ENCODE data around the gene C1orf226. TPM values are rescaled to one million over a fixed set of nuclear protein-coding genes. Genes with fewer than 3 reads are reported as not detected.
A peak's percentile ranks its signal among the peaks of the same experiment; 100 is the strongest.

C1orf226 gene
- total RNA-seq, 1 donor from 2014 or later = 9.8 TPM

- Mint-ChIP-seq H3K36me3 (ENCODE audit: low read depth) (no peaks in the 10 kb centered on the region), H3K4me3 (no peak overlapping the region), H3K4me1 (peaks cover 41% of the 10 kb centered on the region), H3K27ac (ENCODE audit: unreplicated experiment) (no peak overlapping the region), H3K9me3 (no peaks in the 10 kb centered on the region), H3K27me3 (ENCODE audit: low read depth) (no peaks in the 10 kb centered on the region)
- no peak for DNase-seq (ENCODE audit: low read depth, low spot score)
- TF ChIP-seq CTCF (conservative IDR thresholded peaks at IDR 0.05) = no peak
These were observed 6.6 kb downstream of the C1orf226 start for GRCh38 chr1:162388083-162388594.

- Mint-ChIP-seq H3K4me3 (no peak overlapping the region), H3K36me3 (ENCODE audit: low read depth) (no peaks in the 10 kb centered on the region), H3K27me3 (ENCODE audit: low read depth) (no peaks in the 10 kb centered on the region), H3K4me1 (peaks cover 39% of the 10 kb centered on the region), H3K27ac (ENCODE audit: unreplicated experiment) (peak overlapping the region; percentile 59), H3K9me3 (no peaks in the 10 kb centered on the region)
- no peak for DNase-seq (ENCODE audit: low read depth, low spot score)
- TF ChIP-seq CTCF (conservative IDR thresholded peaks at IDR 0.05) = no peak
These were observed 7.1 kb downstream of the C1orf226 start for GRCh38 chr1:162388615-162389014.

GRCh38 chr1:162389021-162389818, 7.7 kb downstream of the C1orf226 start:
- no peak for DNase-seq (ENCODE audit: low read depth, low spot score)
- no peaks in the 10 kb centered on the region for H3K9me3 Mint-ChIP-seq
- no peaks in the 10 kb centered on the region for H3K36me3 Mint-ChIP-seq (ENCODE audit: low read depth)
- H3K27ac Mint-ChIP-seq (ENCODE audit: unreplicated experiment) = peak overlapping the region; percentile 59
- H3K4me3 Mint-ChIP-seq = no peak overlapping the region
- H3K4me1 Mint-ChIP-seq = peaks cover 33% of the 10 kb centered on the region
- TF ChIP-seq CTCF (conservative IDR thresholded peaks at IDR 0.05) = no peak
- no peaks in the 10 kb centered on the region for H3K27me3 Mint-ChIP-seq (ENCODE audit: low read depth)

GRCh38 chr1:162389971-162390370, 8.4 kb downstream of the C1orf226 start:
- DNase-seq (ENCODE audit: low read depth, low spot score) = no peak
- H3K36me3 Mint-ChIP-seq (ENCODE audit: low read depth) = no peaks in the 10 kb centered on the region
- H3K4me1 Mint-ChIP-seq = peaks cover 30% of the 10 kb centered on the region
- no peaks in the 10 kb centered on the region for H3K27me3 Mint-ChIP-seq (ENCODE audit: low read depth)
- TF ChIP-seq CTCF (conservative IDR thresholded peaks at IDR 0.05) = no peak
- no peaks in the 10 kb centered on the region for H3K9me3 Mint-ChIP-seq
- no peak overlapping the region for H3K27ac Mint-ChIP-seq (ENCODE audit: unreplicated experiment)
- H3K4me3 Mint-ChIP-seq = no peak overlapping the region

GRCh38 chr1:162390396-162391185, 9.1 kb downstream of the C1orf226 start:
- H3K27me3 Mint-ChIP-seq (ENCODE audit: low read depth) = no peaks in the 10 kb centered on the region
- TF ChIP-seq CTCF (conservative IDR thresholded peaks at IDR 0.05) = no peak
- no peak for DNase-seq (ENCODE audit: low read depth, low spot score)
- H3K4me3 Mint-ChIP-seq = no peak overlapping the region
- H3K27ac Mint-ChIP-seq (ENCODE audit: unreplicated experiment) = no peak overlapping the region
- peaks cover 30% of the 10 kb centered on the region for H3K4me1 Mint-ChIP-seq
- no peaks in the 10 kb centered on the region for H3K36me3 Mint-ChIP-seq (ENCODE audit: low read depth)
- no peaks in the 10 kb centered on the region for H3K9me3 Mint-ChIP-seq
